Stomach smooth muscle (tissue), 2 donors: ENCODE results near the gene SLC35B1.

ENCODE experiments used
- H3K27ac ChIP-seq: one replicate; pipeline ENCODE4 v1.7.0; 2013; ENCODE audit warnings: mild to moderate bottlenecking, low read length, inconsistent platforms
- H3K27me3 ChIP-seq, 2 donors: one replicate each; pipeline ENCODE4 v1.7.0; 2013; ENCODE audit warnings: low read length in 2 of 2; ENCODE audit not compliant: insufficient read depth in 2 of 2, control insufficient read depth in 1 of 2
- H3K36me3 ChIP-seq, 2 donors: one replicate each; pipeline ENCODE4 v1.7.0; 2013; ENCODE audit warnings: low read length in 2 of 2; ENCODE audit not compliant: control insufficient read depth in 2 of 2, insufficient read depth in 2 of 2
- H3K4me1 ChIP-seq: one replicate; pipeline ENCODE4 v1.7.0; 2013; ENCODE audit warnings: low read length; ENCODE audit not compliant: control insufficient read depth, insufficient read depth
- H3K4me3 ChIP-seq, 2 donors: one replicate each; pipeline ENCODE4 v1.7.0; 2013; ENCODE audit warnings: low read length in 2 of 2
- H3K9ac ChIP-seq, 2 donors: one replicate each; pipeline ENCODE4 v1.7.0; 2013; ENCODE audit warnings: low read length in 2 of 2, mild to moderate bottlenecking in 1 of 2
- H3K9me3 ChIP-seq, 2 donors: one replicate each; pipeline ENCODE4 v1.7.0; 2013; ENCODE audit warnings: low read length in 2 of 2; ENCODE audit not compliant: control insufficient read depth in 2 of 2
- donor health status: healthy.
- donor health status: Pancreatic carcinoma.

Gene SLC35B1

DNA sequence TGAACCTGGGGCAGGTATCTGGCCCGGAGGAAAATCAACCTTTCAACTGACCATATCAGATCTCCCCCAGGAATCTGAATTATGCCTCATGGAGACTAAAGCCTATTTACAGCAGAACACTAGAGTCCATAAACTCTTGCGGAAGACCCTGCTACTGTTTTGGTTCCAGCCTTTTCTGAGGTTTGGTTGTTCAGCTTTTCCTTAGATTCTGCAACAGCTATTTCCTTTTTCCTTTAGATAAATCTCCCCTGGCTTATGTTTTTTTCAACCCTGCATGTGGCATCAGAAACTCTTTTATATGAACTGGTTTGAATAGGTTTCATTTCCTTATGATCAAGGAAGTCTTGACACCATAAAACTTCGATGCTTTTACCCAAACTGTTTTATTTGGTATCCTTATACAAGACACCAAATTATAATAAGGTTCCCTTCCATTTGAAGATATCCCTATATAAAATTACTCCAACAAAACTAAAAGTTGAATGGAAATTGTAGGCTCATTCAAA is 43.0 kb downstream of the SLC35B1 start:
- Histone ChIP-seq H3K9me3 (no peaks in the 10 kb centered on the region), H3K4me3 (no peak overlapping the region), H3K27me3 (no peaks in the 10 kb centered on the region), H3K9ac (no peak overlapping the region), H3K4me1 (peaks cover 8% of the 10 kb centered on the region), H3K36me3 (peaks cover 3% of the 10 kb centered on the region in 2 donors), H3K27ac (no peak overlapping the region)

DNA sequence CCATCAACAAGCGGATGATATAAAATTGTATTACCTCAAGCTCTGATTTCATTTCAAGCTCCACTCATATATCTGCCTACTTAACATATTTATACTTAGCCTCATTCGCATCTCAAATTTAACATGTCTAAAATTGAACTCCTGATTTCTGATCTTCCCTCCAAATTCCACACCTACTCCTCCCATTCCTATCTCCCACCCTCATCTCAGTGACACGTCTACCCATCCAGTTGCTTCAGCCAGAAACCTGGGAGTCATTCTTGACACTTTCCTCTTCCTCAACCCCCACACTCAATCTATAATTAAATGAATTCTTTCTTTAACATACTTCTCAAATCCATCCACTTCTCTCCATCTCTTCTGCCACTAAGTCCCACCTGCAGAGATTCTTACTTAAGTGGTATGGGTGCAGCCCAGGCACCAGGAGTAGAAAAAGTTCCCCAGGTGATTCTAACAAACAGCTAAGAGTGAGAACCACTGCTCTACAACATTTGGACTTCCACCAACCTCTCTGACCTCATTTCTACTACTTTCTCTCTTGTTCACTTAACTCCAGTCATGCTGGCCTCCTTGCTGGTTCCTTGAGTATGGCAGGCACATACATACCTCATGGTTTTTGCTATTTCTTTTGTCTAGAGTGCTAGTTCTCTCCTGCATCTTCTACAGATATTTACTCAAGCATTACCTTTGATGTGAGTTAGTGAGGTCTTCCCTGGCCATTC is 47.9 kb downstream of the SLC35B1 start:
- Histone ChIP-seq H3K27ac (no peak overlapping the region), H3K4me1 (peaks cover 14% of the 10 kb centered on the region), H3K9ac (no peak overlapping the region), H3K4me3 (no peak overlapping the region), H3K36me3 (peaks cover 3 to 7% of the 10 kb centered on the region in 2 donors), H3K9me3 (no peaks in the 10 kb centered on the region), H3K27me3 (no peaks in the 10 kb centered on the region)

DNA sequence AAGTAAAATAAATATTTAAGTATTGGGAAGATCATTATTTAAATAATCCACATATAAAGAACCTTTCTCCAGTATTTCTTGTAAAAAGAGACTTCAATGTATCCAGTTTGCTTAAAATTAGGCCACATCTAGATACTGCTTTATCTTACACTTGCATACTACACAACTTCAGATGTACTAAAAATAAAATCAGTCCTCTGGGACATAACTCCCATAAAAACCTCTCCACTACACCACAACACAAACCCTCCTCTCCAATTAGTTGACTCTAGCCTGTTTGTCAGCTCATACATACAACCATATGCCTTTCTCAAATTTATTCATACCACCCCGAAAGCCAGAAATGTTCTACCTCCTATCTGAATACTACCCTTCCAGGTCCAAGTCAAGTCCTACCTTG is 51.5 kb downstream of the SLC35B1 start:
- no peak overlapping the region for H3K27ac ChIP-seq
- H3K36me3 ChIP-seq, result peaks cover 0 to 4% of the 10 kb centered on the region in 2 donors
- no peaks in the 10 kb centered on the region for H3K27me3 ChIP-seq
- H3K9me3 ChIP-seq, result no peaks in the 10 kb centered on the region
- H3K4me1 ChIP-seq, result peaks cover 11% of the 10 kb centered on the region
- H3K9ac ChIP-seq, result no peak overlapping the region
- no peak overlapping the region for H3K4me3 ChIP-seq
